Ovary (tissue), 9 donors: ENCODE results near the gene AKNAD1. TPM values are rescaled to one million over a fixed set of nuclear protein-coding genes. Genes with fewer than 3 reads are reported as not detected.

Source experiments
- DNase-seq, 5 donors: peaks; one replicate each; pipeline ENCODE4 v3.0.0-alpha.2; 2019 to 2020
- H3K27ac ChIP-seq, 2 donors: fragments of 200-600 bp; one replicate each; pipeline versions ENCODE4 v1.5.1 to v1.8.0; 2019 to 2022
- H3K27me3 ChIP-seq: fragments of 200-600 bp; one replicate; pipeline ENCODE4 v1.8.0; 2022
- H3K36me3 ChIP-seq: fragments of 200-600 bp; sonication (generic); one replicate; pipeline ENCODE4 v1.5.1; 2019
- H3K4me1 ChIP-seq: one replicate; pipeline ENCODE4 v1.8.1; 2013; ENCODE audit warnings: mild to moderate bottlenecking, moderate library complexity; ENCODE audit not compliant: insufficient read depth
- H3K4me3 ChIP-seq: fragments of 200-600 bp; sonication (generic); one replicate; pipeline ENCODE4 v1.5.1; 2017
- H3K9me3 ChIP-seq, 2 donors: fragments of 200-600 bp in 1 of 2; sonication (generic) in 1 of 2; one replicate each; pipeline versions ENCODE4 v1.5.1 to v1.8.1; 2013 to 2019; ENCODE audit warnings: mild to moderate bottlenecking in 1 of 2, moderate library complexity in 1 of 2
- CTCF ChIP-seq, 3 donors: fragments of 450-650 bp in 2 of 3; fragments of 200-600 bp in 1 of 3; IDR thresholded peaks; one replicate each; pipeline versions ENCODE4 v1.5.1 to v1.8.0; 2016 to 2022; ENCODE audit warnings: antibody characterized with exemption in 3 of 3, mild to moderate bottlenecking in 1 of 3
- EP300 ChIP-seq: sonication (generic); formaldehyde crosslinking; IDR thresholded peaks from one replicate; pipeline ENCODE4 v1.6.1; 2017; ENCODE audit warnings: antibody characterized with exemption
- POLR2A ChIP-seq: fragments of 450-650 bp; IDR thresholded peaks from one replicate; pipeline ENCODE4 v1.6.1; 2017; ENCODE audit warnings: antibody characterized with exemption, mild to moderate bottlenecking, moderate library complexity
- WGBS, 3 donors: extraction: QIAGEN DNeasy Blood & Tissue Kit in 1 of 3; methylation state at CpG; one replicate each; pipeline versions ENCODE4 v1.1.5 to v1.1.7; 2013 to 2017; 5-methylcytosine and 5-hydroxymethylcytosine counted together
- intact Hi-C, 4 donors: fragments of 100-400 bp; cut with DNase I; formaldehyde crosslinking; loops; one replicate each; pipeline versions ENCODE4 v1.11.0 to v1.15.1; 2022 to 2023
- polyA plus RNA-seq, 2 donors: library from polyadenylated mRNA; stranded (reverse); fragments of 200-250 nt in 1 of 2; fragments of 350-450 nt in 1 of 2; fragmentation: Illumina TruSeq in 1 of 2; extraction: RNeasy Lipid Tissue Mini Kit (QIAGEN cat#74804) in 1 of 2; gene quantifications; one replicate each; pipeline ENCODE4 v1.2.3, GENCODE V29; 2013 to 2014
- total RNA-seq, 7 donors: library from RNA; depleted of rRNA in 2 of 7; stranded (reverse); fragments of >200 nt in 2 of 7; fragmentation: NEBNext Ultra II Directional in 3 of 7; extraction: Animal tissue kit (Norgen Biotek cat#: 25700) in 3 of 7; gene quantifications; one replicate each; pipeline versions ENCODE4 v1.1.0 to v1.2.4, GENCODE V29; 2016 to 2023
- donor health status: DM: no; HTN: no; CAD: no; lungs with moderate emphysema.
- donor health status: DM: no; HTN: no; CAD: no.
- donor health status: Bipolar disorder and iron deficiency.
- donor health status: DM: yes; HTN: yes; CAD: no.
- donor health status: DM: no; HTN: no; CAD: no.
- donor health status: DM: yes; HTN: yes; CAD: no.

The AKNAD1 gene
- total and polyA plus RNA-seq, 9 donors, result 0.08 to 0.20 TPM; not detected in 7

- TF ChIP-seq EP300, result no peak
- no peak for TF ChIP-seq POLR2A
- no peak for TF ChIP-seq CTCF (IDR thresholded peaks at IDR 0.05)
- no peaks in the 10 kb centered on the region for H3K4me1 ChIP-seq
- WGBS, 3 donors, result 90 to 92% (median 91%) methylated on average over 3 of the region's 3 CpGs
- no peaks in the 10 kb centered on the region for H3K36me3 ChIP-seq
- H3K9me3 ChIP-seq, result no peaks in the 10 kb centered on the region
- intact Hi-C loops, result no loop called here
- H3K27ac ChIP-seq, result no peak overlapping the region
- H3K27me3 ChIP-seq, result no peaks in the 10 kb centered on the region
- H3K4me3 ChIP-seq, result no peak overlapping the region
- no peak for DNase-seq
Measured at GRCh38 chr1:108767708-108768107, 89.2 kb downstream of the AKNAD1 start.

DNA sequence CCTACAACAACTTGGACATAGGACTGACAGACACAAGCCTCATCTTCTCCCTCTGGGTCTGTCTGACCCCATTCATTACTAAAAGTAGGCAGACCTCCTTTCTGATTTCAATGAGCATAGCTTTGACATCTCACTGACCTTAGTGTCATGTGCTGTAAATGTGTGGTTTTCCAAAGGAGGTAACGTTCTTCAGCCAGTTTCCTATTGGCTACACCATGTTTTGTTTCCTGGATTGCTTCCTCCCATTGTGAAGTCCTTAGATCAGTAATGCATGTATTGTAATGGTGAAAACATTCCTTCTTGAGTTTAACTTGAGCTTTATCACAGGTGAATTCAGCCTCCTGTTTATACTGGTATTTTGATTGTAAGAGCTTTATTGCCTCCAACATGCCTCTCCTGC lies 89.8 kb downstream of the AKNAD1 start:
- Histone ChIP-seq H3K27ac (no peak overlapping the region), H3K4me3 (no peak overlapping the region), H3K36me3 (no peaks in the 10 kb centered on the region), H3K9me3 (no peaks in the 10 kb centered on the region), H3K27me3 (no peaks in the 10 kb centered on the region), H3K4me1 (no peaks in the 10 kb centered on the region)
- 65 to 80% (median 75%) methylated on average over 1 of the region's 1 CpG for WGBS, 3 donors
- no peak for TF ChIP-seq EP300
- no peak for TF ChIP-seq CTCF (IDR thresholded peaks at IDR 0.05)
- TF ChIP-seq POLR2A, result no peak
- no peak for DNase-seq
- intact Hi-C loops, result no loop called here

Other genes starting within 250 kb of the AKNAD1 start
- gene HENMT1, start 196.0 kb downstream of the AKNAD1 start, total RNA-seq, result 1 to 10 TPM; 2.1 to 6.9 (median 3.9) TPM
- 1 to 10 TPM; 6.2 to 7.4 TPM for gene HENMT1, start 196.0 kb downstream of the AKNAD1 start, polyA plus RNA-seq
- gene PRPF38B, start 164.8 kb downstream of the AKNAD1 start, total RNA-seq, result 10 to 100 TPM; 16.5 to 32.0 (median 29.4) TPM
- 10 to 100 TPM; 26.1 to 36.2 TPM for gene PRPF38B, start 164.8 kb downstream of the AKNAD1 start, polyA plus RNA-seq
- gene FNDC7, start 144.2 kb downstream of the AKNAD1 start, total RNA-seq, result under 1 TPM in 3 of 7 donors, not detected in 4; 0.13 to 0.22 (median 0.15) TPM
- not detected for gene FNDC7, start 144.2 kb downstream of the AKNAD1 start, polyA plus RNA-seq
- gene STXBP3, start 110.4 kb downstream of the AKNAD1 start, total RNA-seq, result 10 to 100 TPM; 35.9 to 53.5 (median 44.7) TPM
- gene STXBP3, start 110.4 kb downstream of the AKNAD1 start, polyA plus RNA-seq, result 10 to 100 TPM; 26.5 to 30.4 TPM
- 1 to 10 TPM in 4 of 7 donors, under 1 TPM in 3; 0.45 to 2.8 (median 2.0) TPM for gene GPSM2, start 19.9 kb upstream of the AKNAD1 start, total RNA-seq
- 1 to 10 TPM; 1.0 to 3.0 TPM for gene GPSM2, start 19.9 kb upstream of the AKNAD1 start, polyA plus RNA-seq
- 10 to 100 TPM; 19.2 to 38.4 (median 34.6) TPM for gene CLCC1, start 106.4 kb upstream of the AKNAD1 start, total RNA-seq
- gene CLCC1, start 106.4 kb upstream of the AKNAD1 start, polyA plus RNA-seq, result 10 to 100 TPM; 14.4 to 26.5 TPM
- gene WDR47, start 185.0 kb upstream of the AKNAD1 start, total RNA-seq, result 10 to 100 TPM; 11.6 to 21.3 (median 13.7) TPM
- 10 to 100 TPM in 1 of 2 donors, 1 to 10 TPM in 1; 7.3 to 11.5 TPM for gene WDR47, start 185.0 kb upstream of the AKNAD1 start, polyA plus RNA-seq
- gene TAF13, start 218.9 kb upstream of the AKNAD1 start, total RNA-seq, result 10 to 100 TPM in 6 of 7 donors, 1 to 10 TPM in 1; 6.6 to 23.4 (median 19.5) TPM
- gene TAF13, start 218.9 kb upstream of the AKNAD1 start, polyA plus RNA-seq, result 10 to 100 TPM; 10.2 to 29.2 TPM
- gene TMEM167B, start 233.7 kb upstream of the AKNAD1 start, total RNA-seq, result 10 to 100 TPM; 18.2 to 55.6 (median 41.9) TPM
- 10 to 100 TPM; 24.4 to 58.0 TPM for gene TMEM167B, start 233.7 kb upstream of the AKNAD1 start, polyA plus RNA-seq